Progenitor cell of endocrine pancreas (in vitro differentiated cells): ENCODE data around the gene CNTNAP5. TPM values are rescaled to one million over a fixed set of nuclear protein-coding genes. Genes with fewer than 3 reads are reported as not detected.

Experiments used
- DNase-seq: peaks from one replicate; pipeline ENCODE4 v3.0.0; 2021; ENCODE audit warnings: low spot score; ENCODE audit not compliant: unreplicated experiment
- H3K27ac Mint-ChIP-seq: 2 replicates; pipeline ENCODE4 v1.8.0; 2021; ENCODE audit warnings: mild to moderate bottlenecking, moderate library complexity, mixed read lengths
- H3K27me3 Mint-ChIP-seq: 2 replicates; pipeline ENCODE4 v1.8.0; 2021; ENCODE audit warnings: mixed read lengths
- H3K36me3 Mint-ChIP-seq: 2 replicates; pipeline ENCODE4 v1.8.0; 2022; ENCODE audit warnings: mixed read lengths; ENCODE audit not compliant: insufficient read depth
- H3K4me1 Mint-ChIP-seq: 2 replicates; pipeline ENCODE4 v1.8.0; 2021; ENCODE audit warnings: low read depth, mixed read lengths
- H3K4me3 Mint-ChIP-seq: 2 replicates; pipeline ENCODE4 v1.8.0; 2021; ENCODE audit warnings: low read depth, mild to moderate bottlenecking, moderate library complexity, mixed read lengths
- H3K9me3 Mint-ChIP-seq: 2 replicates; pipeline ENCODE4 v1.8.0; 2021; ENCODE audit warnings: low read depth, mixed read lengths
- total RNA-seq: library from RNA; stranded (reverse); gene quantifications from 2 replicates; pipeline ENCODE4 v1.2.1, GENCODE V29; 2021
- TF ChIP-seq, protein P1 (sequence below): fragments of 200-600 bp; sonication (generic); IDR thresholded peaks from one replicate; pipeline ENCODE4 v1.5.0; 2021; ENCODE audit warnings: antibody characterized with exemption, mild to moderate bottlenecking; ENCODE audit not compliant: unreplicated experiment

CNTNAP5 gene
- total RNA-seq, 1 donor from 2014 or later = 5.3 TPM

DNA sequence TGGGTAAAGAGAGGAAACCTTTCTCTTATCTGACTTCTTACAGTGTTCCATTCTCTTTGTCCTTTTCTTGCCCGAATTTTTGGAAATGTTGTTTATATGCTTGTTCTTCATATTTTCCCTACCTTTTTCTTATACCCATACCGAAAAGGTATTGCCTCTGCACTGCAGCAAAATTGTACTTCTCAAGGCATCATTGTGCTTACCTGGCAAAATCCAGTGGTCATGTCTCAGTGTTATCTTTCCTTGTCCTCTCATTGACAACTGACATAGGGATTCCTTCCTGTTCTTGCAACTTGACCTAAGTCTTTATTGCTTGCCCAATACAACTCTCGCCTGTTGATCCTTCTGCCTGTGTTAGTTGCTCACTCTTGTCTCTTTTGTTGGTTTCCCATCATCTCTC is 842.2 kb downstream of the CNTNAP5 start:
- Mint-ChIP-seq H3K27me3 (peaks cover 8% of the 10 kb centered on the region), H3K36me3 (no peaks in the 10 kb centered on the region), H3K4me1 (peaks cover 10% of the 10 kb centered on the region), H3K27ac (no peak overlapping the region), H3K9me3 (no peaks in the 10 kb centered on the region), H3K4me3 (no peak overlapping the region)
- DNase-seq = no peak
- TF ChIP-seq, protein P1, sequence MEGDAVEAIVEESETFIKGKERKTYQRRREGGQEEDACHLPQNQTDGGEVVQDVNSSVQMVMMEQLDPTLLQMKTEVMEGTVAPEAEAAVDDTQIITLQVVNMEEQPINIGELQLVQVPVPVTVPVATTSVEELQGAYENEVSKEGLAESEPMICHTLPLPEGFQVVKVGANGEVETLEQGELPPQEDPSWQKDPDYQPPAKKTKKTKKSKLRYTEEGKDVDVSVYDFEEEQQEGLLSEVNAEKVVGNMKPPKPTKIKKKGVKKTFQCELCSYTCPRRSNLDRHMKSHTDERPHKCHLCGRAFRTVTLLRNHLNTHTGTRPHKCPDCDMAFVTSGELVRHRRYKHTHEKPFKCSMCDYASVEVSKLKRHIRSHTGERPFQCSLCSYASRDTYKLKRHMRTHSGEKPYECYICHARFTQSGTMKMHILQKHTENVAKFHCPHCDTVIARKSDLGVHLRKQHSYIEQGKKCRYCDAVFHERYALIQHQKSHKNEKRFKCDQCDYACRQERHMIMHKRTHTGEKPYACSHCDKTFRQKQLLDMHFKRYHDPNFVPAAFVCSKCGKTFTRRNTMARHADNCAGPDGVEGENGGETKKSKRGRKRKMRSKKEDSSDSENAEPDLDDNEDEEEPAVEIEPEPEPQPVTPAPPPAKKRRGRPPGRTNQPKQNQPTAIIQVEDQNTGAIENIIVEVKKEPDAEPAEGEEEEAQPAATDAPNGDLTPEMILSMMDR = no peak

DNA sequence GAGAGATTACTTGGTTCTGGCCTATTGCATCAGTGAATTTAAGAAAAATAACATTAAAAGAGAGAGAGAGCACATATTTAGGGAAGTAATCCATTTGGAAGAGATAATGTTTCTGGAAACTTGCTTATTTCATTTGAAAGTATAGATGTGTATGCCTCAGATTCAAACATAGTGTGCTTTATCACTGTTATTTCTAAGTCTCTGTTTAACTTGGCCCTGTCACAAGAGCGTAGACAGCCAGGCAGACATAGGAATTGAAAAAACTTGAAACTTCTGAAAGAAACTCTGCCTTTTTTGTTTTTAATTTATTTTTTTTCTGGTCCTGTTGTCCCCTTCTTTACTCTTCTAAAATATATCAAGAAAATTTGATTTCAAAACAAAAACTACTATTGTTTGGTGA is 849.1 kb downstream of the CNTNAP5 start:
- Mint-ChIP-seq H3K27me3 (no peaks in the 10 kb centered on the region), H3K9me3 (no peaks in the 10 kb centered on the region), H3K4me3 (no peak overlapping the region), H3K4me1 (peaks cover 13% of the 10 kb centered on the region), H3K27ac (no peak overlapping the region), H3K36me3 (no peaks in the 10 kb centered on the region)
- no peak for DNase-seq
- TF ChIP-seq, protein P1 = no peak

DNA sequence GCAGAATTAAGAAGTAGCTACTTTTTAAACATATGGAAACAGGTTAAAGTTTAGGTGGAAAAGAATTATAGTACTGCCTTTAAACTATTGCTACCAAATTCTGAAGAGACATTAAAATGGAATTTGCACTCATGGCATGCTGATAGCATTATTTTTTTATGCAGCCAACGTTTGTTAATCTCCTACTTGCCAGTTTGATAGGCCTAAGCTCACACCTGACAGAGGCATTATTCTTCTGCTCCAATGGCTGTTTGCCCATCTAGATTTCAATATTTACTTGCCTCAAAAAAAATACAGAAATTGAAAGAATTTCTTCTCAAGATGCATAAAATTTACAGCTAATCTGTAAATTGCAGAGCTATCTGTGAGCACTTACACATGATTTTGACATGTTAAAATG is 849.6 kb downstream of the CNTNAP5 start:
- Mint-ChIP-seq H3K36me3 (no peaks in the 10 kb centered on the region), H3K27ac (no peak overlapping the region), H3K9me3 (no peaks in the 10 kb centered on the region), H3K27me3 (no peaks in the 10 kb centered on the region), H3K4me1 (peaks cover 12% of the 10 kb centered on the region), H3K4me3 (no peak overlapping the region)
- no peak for DNase-seq
- TF ChIP-seq, protein P1 = no peak

DNA sequence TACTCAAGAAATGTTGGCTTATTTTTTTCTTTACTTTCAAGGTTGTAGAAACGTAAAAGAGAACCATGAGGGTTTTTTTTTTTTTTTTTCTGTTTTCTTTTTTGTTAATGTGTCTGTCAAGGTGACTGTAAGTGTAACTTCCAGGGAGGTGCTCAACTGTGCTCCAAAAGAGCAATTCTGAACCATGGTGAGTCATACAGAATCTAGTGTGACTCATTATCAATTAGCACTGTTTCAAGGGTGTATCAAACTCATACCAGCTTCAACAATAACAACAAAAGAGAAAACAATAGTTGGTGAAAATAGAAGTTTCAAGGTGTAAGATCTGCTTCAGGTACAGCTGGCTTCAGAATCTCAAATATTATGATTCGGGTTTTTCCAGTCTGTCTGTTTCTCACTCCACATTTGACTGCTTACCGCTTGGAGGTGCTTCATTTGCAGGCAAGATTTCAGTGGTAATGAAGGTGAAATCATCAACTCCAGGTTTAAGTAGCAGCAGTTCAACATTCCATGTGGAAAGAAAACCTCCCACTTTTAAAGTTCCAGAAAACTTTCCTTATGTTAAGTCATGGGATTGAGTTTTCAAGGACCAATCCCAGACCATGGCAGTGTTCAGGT is 850.6 kb downstream of the CNTNAP5 start:
- Mint-ChIP-seq H3K4me1 (peaks cover 17% of the 10 kb centered on the region), H3K36me3 (no peaks in the 10 kb centered on the region), H3K27me3 (no peaks in the 10 kb centered on the region), H3K4me3 (no peak overlapping the region), H3K9me3 (no peaks in the 10 kb centered on the region), H3K27ac (no peak overlapping the region)
- DNase-seq = no peak
- TF ChIP-seq, protein P1 = no peak

DNA sequence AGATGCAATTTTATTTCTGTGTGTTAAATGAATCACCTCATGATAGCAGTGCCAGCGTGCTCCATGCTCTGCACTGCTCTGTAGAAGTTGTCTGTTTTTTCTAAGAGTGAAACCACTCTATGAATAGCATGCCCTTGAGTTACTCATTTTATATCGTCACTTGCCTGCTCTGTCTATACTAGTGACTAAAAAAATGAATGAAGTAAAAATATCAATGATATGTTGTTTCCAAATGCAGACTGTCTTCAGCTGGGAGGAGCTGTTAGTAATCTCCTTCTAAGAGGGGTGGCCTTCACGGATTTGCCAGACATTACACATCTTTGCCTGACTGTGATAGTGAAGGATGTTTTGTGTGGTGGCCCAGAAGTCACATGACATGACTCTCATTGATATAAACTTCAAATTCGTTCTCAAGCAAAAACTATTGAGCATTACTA is 852.1 kb downstream of the CNTNAP5 start:
- Mint-ChIP-seq H3K27ac (no peak overlapping the region), H3K4me1 (peaks cover 27% of the 10 kb centered on the region), H3K27me3 (no peaks in the 10 kb centered on the region), H3K36me3 (no peaks in the 10 kb centered on the region), H3K4me3 (no peak overlapping the region), H3K9me3 (no peaks in the 10 kb centered on the region)
- TF ChIP-seq, protein P1 = no peak
- DNase-seq = no peak
